ENCODE results near the gene TADA1.

DNA sequence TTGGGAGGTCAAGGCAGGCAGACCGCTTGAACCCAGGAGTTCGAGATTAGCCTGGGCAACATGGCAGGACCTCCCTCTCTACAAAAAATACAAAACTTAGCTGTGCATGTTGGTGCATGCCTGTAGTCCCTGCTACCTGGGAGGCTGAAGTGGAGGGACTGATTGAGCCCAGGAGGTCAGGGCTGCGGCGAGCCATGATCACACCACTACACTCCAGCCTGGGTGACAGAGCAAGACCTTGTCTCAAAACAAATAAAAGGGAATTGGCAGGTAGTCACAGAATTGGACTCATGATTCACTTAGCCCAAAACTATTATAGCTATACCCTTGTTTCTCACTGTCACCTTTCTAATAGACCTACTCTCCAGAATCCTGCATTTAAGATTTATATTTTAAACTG, 5.5 kb downstream of the TADA1 start:
- TF ChIP-seq, protein P1, sequence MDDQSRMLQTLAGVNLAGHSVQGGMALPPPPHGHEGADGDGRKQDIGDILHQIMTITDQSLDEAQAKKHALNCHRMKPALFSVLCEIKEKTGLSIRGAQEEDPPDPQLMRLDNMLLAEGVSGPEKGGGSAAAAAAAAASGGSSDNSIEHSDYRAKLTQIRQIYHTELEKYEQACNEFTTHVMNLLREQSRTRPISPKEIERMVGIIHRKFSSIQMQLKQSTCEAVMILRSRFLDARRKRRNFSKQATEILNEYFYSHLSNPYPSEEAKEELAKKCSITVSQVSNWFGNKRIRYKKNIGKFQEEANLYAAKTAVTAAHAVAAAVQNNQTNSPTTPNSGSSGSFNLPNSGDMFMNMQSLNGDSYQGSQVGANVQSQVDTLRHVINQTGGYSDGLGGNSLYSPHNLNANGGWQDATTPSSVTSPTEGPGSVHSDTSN (IDR thresholded peaks at IDR 0.05): no peak
- TF ChIP-seq, protein P2, sequence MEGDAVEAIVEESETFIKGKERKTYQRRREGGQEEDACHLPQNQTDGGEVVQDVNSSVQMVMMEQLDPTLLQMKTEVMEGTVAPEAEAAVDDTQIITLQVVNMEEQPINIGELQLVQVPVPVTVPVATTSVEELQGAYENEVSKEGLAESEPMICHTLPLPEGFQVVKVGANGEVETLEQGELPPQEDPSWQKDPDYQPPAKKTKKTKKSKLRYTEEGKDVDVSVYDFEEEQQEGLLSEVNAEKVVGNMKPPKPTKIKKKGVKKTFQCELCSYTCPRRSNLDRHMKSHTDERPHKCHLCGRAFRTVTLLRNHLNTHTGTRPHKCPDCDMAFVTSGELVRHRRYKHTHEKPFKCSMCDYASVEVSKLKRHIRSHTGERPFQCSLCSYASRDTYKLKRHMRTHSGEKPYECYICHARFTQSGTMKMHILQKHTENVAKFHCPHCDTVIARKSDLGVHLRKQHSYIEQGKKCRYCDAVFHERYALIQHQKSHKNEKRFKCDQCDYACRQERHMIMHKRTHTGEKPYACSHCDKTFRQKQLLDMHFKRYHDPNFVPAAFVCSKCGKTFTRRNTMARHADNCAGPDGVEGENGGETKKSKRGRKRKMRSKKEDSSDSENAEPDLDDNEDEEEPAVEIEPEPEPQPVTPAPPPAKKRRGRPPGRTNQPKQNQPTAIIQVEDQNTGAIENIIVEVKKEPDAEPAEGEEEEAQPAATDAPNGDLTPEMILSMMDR (IDR thresholded peaks at IDR 0.05): no peak
- TF ChIP-seq CEBPB (IDR thresholded peaks at IDR 0.05): no peak
